Loucy (cell line): ENCODE results near the gene UQCR10.
A peak's percentile ranks its signal among the peaks of the same experiment; 100 is the strongest.

ENCODE experiments used
- H2AFZ ChIP-seq: fragments of 200-600 bp; sonication (generic); 2 replicates; pipeline ENCODE4 v1.6.0; 2016; ENCODE audit warnings: antibody characterized with exemption, mild to moderate bottlenecking, low read length, moderate library complexity
- H3F3A ChIP-seq: fragments of 200-600 bp; 2 replicates; pipeline ENCODE4 v1.6.0; 2016; ENCODE audit warnings: antibody characterized with exemption, low read depth, mild to moderate bottlenecking
- H3K27me3 ChIP-seq: fragments of 200-600 bp; sonication (generic); 2 replicates; pipeline ENCODE4 v1.6.1; 2014; ENCODE audit warnings: low read length, mild to moderate bottlenecking; ENCODE audit not compliant: insufficient read depth, poor library complexity, severe bottlenecking
- H3K36me3 ChIP-seq: fragments of 200-600 bp; sonication (generic); 2 replicates; pipeline ENCODE4 v1.6.1; 2016; ENCODE audit warnings: low read length; ENCODE audit not compliant: insufficient read depth
- H3K4me1 ChIP-seq: fragments of 200-600 bp; sonication (generic); 2 replicates; pipeline ENCODE4 v1.5.1; 2014; ENCODE audit warnings: low read length, mild to moderate bottlenecking; ENCODE audit not compliant: insufficient read depth, poor library complexity, severe bottlenecking
- H3K4me2 ChIP-seq: fragments of 200-600 bp; sonication (generic); 2 replicates; pipeline ENCODE4 v1.6.0; 2014; ENCODE audit warnings: antibody characterized with exemption, low read length, low read depth, mild to moderate bottlenecking; ENCODE audit not compliant: poor library complexity, severe bottlenecking
- H3K4me3 ChIP-seq: fragments of 200-600 bp; sonication (generic); 2 replicates; pipeline ENCODE4 v1.5.1; 2014; ENCODE audit warnings: low read length, mild to moderate bottlenecking, mixed read lengths; ENCODE audit not compliant: poor library complexity, severe bottlenecking
- H3K79me2 ChIP-seq: fragments of 200-600 bp; sonication (generic); 2 replicates; pipeline ENCODE4 v1.6.1; 2014; ENCODE audit warnings: low read length; ENCODE audit not compliant: insufficient read depth
- H3K9ac ChIP-seq: fragments of 200-600 bp; sonication (generic); 2 replicates; pipeline ENCODE4 v1.6.0; 2014; ENCODE audit warnings: mild to moderate bottlenecking, low read depth, low read length, moderate library complexity; ENCODE audit not compliant: poor library complexity, severe bottlenecking
- H3K9me2 ChIP-seq: fragments of 200-600 bp; sonication (generic); replicated peaks from 2 replicates; pipeline ENCODE4 v1.6.1; 2016; ENCODE audit warnings: low read depth, low read length, mixed read lengths
- H3K9me3 ChIP-seq: fragments of 200-600 bp; sonication (generic); 2 replicates; pipeline ENCODE4 v1.6.1; 2014; ENCODE audit warnings: mild to moderate bottlenecking, antibody characterized with exemption, low read length, low read depth; ENCODE audit not compliant: insufficient read depth
- H4K20me1 ChIP-seq: fragments of 200-600 bp; sonication (generic); 2 replicates; pipeline ENCODE4 v1.6.0; 2014; ENCODE audit warnings: antibody characterized with exemption, low read length, mild to moderate bottlenecking; ENCODE audit not compliant: insufficient read depth, poor library complexity, severe bottlenecking
- CTCF ChIP-seq: fragments of 200-600 bp; sonication (generic); conservative IDR thresholded peaks from 2 replicates; pipeline ENCODE4 v1.5.1; 2014; ENCODE audit warnings: mild to moderate bottlenecking, antibody characterized with exemption, low read length
- EZH2phosphoT487 ChIP-seq: fragments of 200-600 bp; IDR thresholded peaks from 2 replicates; pipeline ENCODE4 v1.6.1; 2018; ENCODE audit warnings: antibody characterized with exemption, mild to moderate bottlenecking, moderate library complexity, borderline replicate concordance

UQCR10 gene

GRCh38 chr22:29769723-29770321, 2.7 kb downstream of the UQCR10 start:
- Histone ChIP-seq H2AFZ (no peak overlapping the region), H4K20me1 (peaks cover 3% of the 10 kb centered on the region), H3F3A (no peaks in the 10 kb centered on the region), H3K9me2 (no peaks in the 10 kb centered on the region), H3K36me3 (peaks cover 9% of the 10 kb centered on the region; the same call in 1 of the 2 replicates), H3K4me2 (peak overlapping the region; percentile 97), H3K4me3 (no peak overlapping the region), H3K9me3 (no peaks in the 10 kb centered on the region), H3K4me1 (peaks cover 24% of the 10 kb centered on the region), H3K9ac (no peak overlapping the region), H3K79me2 (peaks cover 40% of the 10 kb centered on the region), H3K27me3 (no peaks in the 10 kb centered on the region)
- TF ChIP-seq EZH2phosphoT487 (no peak), CTCF (no peak)

GRCh38 chr22:29772170-29772641, 5.0 kb downstream of the UQCR10 start:
- Histone ChIP-seq H3F3A (no peaks in the 10 kb centered on the region), H3K4me2 (no peak overlapping the region), H3K9ac (no peak overlapping the region), H4K20me1 (peaks cover 3% of the 10 kb centered on the region), H3K9me2 (no peaks in the 10 kb centered on the region), H3K27me3 (no peaks in the 10 kb centered on the region), H3K9me3 (no peaks in the 10 kb centered on the region), H3K36me3 (peaks cover 9% of the 10 kb centered on the region; the same call in 1 of the 2 replicates), H3K4me1 (peaks cover 13% of the 10 kb centered on the region), H3K79me2 (peaks cover 28% of the 10 kb centered on the region), H3K4me3 (no peak overlapping the region), H2AFZ (no peak overlapping the region)
- TF ChIP-seq EZH2phosphoT487 (no peak), CTCF (peak; percentile 63)

- peaks cover 8% of the 10 kb centered on the region for H3K4me1 ChIP-seq
- no peaks in the 10 kb centered on the region for H3K9me3 ChIP-seq
- peaks cover 17% of the 10 kb centered on the region for H3K79me2 ChIP-seq
- H3K36me3 ChIP-seq = peaks cover 9% of the 10 kb centered on the region; the same call in 1 of the 2 replicates
- no peaks in the 10 kb centered on the region for H3K9me2 ChIP-seq
- H3K4me3 ChIP-seq = no peak overlapping the region
- no peaks in the 10 kb centered on the region for H3K27me3 ChIP-seq
- no peaks in the 10 kb centered on the region for H3F3A ChIP-seq
- H4K20me1 ChIP-seq = peaks cover 2% of the 10 kb centered on the region
- no peak for TF ChIP-seq CTCF
- TF ChIP-seq EZH2phosphoT487 = no peak
- H2AFZ ChIP-seq = no peak overlapping the region
- H3K9ac ChIP-seq = no peak overlapping the region
- no peak overlapping the region for H3K4me2 ChIP-seq
These were observed 6.1 kb downstream of the UQCR10 start for GRCh38 chr22:29773233-29773632.
